ENCODE data around the gene CCDC167. TPM values are rescaled to one million over a fixed set of nuclear protein-coding genes. Genes with fewer than 3 reads are reported as not detected.

Gene CCDC167
- total and polyA plus RNA-seq, 2 of the 8 experiments (the other 6 are each of a cell fraction or from before 2014, with no cell fraction given): 11.0 to 26.5 TPM

DNA sequence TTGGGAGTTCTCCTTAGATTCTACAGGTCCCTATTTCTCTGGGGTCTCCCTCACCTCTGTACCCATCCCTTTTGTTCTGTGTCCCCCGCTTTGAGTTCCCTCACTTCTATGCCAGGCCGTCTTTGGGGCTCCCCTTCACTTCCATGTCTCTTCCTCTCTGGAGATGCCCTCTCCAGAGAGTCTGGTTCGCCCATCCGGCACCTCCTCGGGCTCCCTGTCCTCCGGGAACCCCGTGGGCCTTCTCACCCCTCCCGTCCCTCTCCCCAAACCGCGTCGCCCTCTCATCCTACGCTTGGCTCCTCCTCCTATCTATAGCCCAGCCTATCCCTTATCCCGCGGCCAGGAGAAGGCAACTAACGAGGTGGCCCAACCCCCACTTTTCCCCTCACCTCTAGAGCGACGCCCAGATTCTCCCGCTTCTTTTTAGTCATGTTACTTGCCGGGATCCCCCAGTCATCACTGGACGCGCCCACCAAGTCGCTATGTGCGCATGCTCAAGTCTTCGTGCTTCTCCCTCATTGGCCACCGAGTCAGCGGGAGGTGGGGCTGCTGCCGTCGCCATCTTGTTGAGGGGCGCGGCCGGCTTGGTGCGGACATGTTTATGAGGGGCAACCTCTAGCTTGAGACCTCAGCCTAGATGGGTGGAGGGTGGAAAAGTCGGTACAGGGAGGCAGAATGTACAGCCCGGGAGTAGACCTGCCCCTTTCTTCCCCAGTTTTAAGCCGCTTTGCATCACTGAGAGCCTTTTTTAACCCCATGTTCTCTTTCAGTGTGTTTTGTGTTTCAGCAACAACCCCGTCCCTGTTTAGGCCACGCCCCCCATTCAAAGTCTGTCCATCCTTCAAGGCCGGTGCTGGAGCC is at the start of gene CCDC167 (continued):
- no peak for TF ChIP-seq CTBP2 (IDR thresholded peaks at IDR 0.05; ENCODE audit: borderline replicate concordance, insufficient read depth, insufficient read length, low read length)
- TF ChIP-seq, protein P1, sequence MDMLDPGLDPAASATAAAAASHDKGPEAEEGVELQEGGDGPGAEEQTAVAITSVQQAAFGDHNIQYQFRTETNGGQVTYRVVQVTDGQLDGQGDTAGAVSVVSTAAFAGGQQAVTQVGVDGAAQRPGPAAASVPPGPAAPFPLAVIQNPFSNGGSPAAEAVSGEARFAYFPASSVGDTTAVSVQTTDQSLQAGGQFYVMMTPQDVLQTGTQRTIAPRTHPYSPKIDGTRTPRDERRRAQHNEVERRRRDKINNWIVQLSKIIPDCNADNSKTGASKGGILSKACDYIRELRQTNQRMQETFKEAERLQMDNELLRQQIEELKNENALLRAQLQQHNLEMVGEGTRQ (IDR thresholded peaks at IDR 0.05; ENCODE audit: low read length): peak; percentile 70
- TF ChIP-seq ZNF274 (IDR thresholded peaks at IDR 0.05; ENCODE audit: borderline replicate concordance, extremely low read depth, low read length): no peak
- TF ChIP-seq JUN (IDR thresholded peaks at IDR 0.05; ENCODE audit: low read depth, low read length): no peak
- TF ChIP-seq CEBPB (IDR thresholded peaks at IDR 0.05; ENCODE audit: low read depth, low read length): no peak
